Measurements from ENCODE around the gene EFNA2.
A peak's percentile ranks its signal among the peaks of the same experiment; 100 is the strongest.

EFNA2 gene

GRCh38 chr19:1260749-1261537 is 24.7 kb upstream of the EFNA2 start:
- peak; percentile 90 for DNase-seq

DNA sequence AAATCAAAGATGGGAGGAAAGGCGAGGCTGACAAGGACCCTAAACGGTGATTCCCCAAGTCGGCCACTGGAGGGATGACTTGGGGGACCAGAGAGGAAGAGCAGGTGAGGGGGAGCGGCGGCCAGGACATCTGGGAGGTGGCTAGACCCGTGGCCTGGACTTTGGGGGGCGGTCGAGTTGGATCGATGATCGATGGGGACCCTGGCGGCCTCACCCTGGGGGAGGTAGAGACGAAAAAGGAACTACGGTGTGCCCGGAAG is 24.2 kb upstream of the EFNA2 start:
- no peak for DNase-seq

GRCh38 chr19:1261798-1262622 is 23.7 kb upstream of the EFNA2 start:
- no peak for DNase-seq

DNA sequence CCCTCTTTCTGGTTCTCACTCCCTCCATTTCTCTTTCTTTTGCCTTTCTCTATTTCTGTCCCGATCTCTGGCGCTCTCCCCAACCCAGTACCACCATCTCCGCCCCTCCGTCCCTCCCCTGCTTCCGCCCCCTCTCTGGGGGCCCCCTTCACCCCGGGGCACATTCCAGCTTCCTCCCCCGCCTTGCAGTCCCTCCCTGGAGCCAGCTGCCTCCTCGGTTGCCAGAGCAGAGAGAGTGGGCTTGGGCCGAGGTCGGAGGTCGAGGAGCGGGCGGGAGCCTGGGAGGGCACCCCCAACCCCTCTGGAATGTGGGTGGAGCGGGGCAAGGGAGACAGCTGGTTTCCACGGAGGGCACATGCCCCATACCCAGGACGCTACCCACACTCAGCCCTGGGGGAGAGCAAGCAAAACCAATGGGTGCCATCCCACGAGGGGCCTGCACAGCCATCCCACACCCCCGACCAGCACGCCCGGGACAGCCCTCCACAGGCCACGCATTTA is 23.0 kb upstream of the EFNA2 start:
- DNase-seq: no peak

DNA sequence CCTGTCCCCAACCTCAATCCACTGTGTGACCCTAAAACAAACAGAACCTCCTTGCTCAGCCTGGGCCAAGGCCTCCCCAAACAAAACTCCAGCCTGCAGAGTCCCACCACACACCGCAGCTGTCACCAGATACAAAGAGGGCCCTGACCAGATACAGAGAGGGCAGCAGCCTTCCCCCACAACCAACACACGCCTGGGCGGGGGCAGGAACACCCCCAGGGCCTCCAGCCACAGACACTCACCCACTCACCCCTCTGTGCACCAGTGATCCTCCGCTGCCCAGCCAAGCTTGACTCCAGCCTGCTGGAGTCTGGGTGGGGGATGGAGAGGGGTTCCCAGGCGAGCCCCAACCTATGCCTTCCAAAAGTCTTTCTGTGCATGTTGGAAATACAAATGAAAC is 22.5 kb upstream of the EFNA2 start:
- DNase-seq: no peak

DNA sequence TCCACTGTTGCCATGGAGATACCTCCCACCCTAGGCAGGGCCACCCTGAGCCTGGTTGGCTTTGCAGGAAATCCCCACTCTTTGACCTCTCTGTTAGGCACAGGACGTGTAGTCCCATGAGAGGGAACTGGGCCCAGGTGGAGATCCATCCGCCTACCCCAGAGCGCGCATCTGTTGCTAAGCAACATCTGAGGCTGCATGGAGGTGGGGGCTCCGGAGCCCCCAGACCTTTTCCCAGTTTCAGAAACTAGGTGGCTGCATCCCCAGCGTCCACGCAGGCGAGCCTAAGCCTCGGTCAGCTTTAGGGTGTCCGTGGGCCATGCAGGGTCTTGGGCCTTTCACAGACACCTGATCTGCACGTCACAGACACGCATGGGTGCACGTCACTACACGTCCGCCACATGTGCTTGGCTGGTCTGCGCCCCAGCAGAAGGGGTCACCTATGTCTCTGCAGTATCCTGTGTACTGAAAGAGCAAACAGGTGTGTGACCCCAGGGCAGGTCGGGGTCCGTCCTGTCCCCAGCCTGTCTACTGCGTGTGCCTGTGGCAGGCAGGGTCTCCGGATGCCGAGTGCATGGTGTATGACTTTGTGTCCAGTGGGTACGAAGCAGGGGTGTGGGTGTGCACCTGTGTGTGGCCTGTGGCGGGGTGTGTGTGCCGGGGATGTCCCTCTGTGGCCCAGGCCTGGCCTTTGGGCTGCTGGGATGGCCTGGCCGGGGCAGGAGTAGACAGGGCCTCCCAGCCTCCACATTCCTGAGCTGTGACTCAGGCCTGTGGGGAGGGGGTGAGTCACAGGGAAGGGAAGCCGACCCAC is 20.7 kb upstream of the EFNA2 start:
- no peak for DNase-seq

- no peak for DNase-seq
Observed at GRCh38 chr19:1265615-1266128, 20.0 kb upstream of the EFNA2 start.

DNA sequence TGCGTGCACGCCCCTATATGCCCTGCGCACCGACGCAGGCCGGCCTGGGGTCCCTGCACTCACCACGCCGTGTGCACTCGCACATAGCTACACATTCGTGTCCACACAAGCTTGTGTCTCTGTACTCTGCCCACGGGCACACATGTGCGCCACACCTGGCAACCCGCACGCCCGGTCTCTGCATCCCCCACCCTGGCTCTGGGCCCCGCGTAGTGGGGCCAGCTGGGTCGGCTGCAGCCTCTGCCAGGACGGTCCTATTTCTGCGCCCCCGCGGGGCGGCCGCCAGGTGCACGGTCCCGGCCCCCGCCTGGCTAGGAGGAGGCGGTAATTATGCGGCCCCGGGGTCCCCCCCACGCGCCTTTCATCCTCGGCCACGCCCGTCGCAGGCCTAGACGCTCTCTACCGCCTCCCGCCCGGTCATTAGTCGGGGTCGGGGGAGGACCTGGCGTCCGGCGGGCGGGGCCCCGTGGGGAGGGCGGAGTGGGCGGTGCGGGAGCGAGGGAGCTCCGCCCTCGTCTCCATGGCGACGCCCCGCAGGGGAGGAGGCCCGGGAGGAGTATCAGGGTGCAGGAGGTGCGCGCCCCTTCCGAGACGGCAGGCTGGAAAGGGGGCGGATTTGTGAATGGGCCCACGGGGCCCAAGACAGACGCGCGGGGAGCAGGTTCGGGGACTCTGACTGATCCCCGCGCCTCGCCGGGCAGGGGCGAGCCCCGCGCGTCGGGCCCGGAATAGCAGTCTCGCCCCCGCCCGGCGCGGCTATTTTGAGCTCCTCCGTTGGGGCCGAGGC is 19.4 kb upstream of the EFNA2 start:
- DNase-seq: peak; percentile 88

DNA sequence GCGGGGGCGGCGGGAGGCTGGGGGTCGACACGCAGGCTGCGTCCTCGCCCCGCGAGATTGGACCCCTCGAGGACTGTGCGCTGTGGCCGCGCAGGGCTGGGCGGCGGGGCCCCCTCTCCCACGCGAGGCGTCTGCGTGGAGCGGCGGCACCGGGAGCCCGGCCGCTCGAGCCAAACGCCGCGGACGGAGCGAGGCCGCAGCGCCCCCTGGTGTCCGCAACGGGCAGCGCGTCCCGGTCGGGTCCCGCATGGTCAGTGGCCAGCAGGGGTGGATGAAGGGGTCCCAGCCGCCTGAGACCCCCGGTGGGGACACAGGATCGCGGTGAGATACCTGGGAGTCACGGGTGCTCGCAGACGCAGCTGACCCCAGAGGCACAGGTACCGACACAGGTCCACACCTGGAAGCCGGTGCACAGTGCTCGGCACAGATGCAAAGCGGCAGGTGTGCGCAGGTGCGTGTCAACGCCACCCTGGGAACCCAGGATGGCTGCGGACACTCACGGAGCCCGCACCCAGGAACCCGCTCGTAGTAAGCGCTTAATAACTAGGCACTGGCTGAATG is 18.7 kb upstream of the EFNA2 start:
- no peak for DNase-seq

GRCh38 chr19:1267477-1268225 is 18.0 kb upstream of the EFNA2 start:
- DNase-seq: peak; percentile 28

DNA sequence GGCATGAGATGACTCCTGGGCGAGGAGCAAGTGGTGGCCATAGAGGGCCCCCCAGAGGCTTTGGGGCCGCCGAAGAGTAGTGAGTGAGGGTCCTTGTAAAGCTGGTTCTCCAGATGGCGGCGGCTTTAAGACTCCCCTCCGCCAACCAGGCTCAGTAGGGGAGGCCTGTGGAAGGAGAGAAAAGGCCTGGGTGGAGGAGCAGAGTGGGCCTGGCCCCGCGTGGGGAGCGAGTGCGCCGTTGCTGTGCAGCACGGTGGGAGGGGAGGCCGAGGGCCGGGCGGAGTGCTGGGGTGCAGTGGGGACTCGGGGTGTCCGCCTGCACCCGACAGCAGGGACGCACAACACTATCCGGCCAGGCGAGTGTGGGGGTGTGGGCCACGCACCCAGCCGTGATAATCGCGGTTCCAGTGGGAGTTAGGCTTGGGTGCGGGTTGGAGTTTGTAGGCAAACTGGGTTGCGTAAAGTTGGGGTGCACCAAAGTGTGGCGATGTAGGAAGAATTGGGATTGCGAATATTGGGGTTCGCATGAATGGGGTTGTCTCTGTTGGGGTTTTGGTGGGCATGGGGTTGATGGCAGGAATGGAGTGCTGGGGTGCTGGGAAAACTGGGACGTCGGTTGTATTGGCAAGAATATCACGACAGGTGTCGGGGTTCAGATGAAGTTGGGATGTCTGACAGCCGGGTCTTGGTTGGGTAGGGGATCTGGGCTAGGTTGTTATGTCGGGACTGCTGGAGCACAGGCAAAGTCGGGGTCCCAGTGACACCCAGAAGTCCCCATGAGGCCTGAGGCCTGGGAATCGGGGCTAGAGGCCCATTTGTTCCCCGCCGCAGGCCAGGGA is 17.2 kb upstream of the EFNA2 start:
- DNase-seq: no peak

- DNase-seq: peak; percentile 98
Observed at GRCh38 chr19:1269065-1269477, 16.6 kb upstream of the EFNA2 start, which contains the start of gene CIRBP. CIRBP (plus strand) TSS chr19:1269332; CDS start chr19:1270934, 1,602 bp downstream.

DNA sequence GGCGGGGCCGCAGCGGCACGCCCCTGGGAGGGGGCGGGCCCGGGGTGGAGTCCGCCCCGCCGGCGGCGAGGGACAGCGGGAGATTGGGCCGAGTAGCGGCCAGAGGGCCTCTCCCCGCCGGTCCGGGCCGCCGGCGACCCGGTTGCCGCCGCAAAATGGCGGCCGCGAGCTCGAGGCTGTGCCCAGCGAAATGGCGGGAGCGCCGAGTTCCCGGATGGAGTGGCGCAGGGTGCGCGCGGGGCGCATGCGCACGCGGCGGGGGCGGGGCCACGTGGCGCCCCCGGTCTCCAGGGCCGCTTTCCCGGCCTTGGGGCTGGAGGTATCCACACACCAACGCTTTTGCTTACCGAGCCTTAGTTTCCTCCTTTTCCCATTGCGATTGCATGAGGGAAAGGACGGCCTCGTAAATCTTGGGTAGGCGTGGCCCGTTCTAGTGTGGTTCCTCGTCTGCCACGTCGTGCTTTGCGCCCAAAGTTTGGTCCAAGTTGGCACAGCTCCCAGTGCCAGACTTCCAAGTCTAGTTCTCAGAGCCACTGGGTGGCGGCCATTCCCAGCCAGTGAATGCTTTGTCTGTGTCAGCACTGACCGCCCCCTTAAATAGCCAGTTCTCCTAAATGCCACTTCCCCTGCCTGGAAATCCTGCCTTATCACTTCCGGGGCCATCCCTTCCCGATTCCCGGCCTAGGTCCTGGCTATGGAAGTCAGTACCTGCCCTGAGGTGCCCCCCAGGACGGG is 16.0 kb upstream of the EFNA2 start:
- DNase-seq: peak; percentile 72

DNA sequence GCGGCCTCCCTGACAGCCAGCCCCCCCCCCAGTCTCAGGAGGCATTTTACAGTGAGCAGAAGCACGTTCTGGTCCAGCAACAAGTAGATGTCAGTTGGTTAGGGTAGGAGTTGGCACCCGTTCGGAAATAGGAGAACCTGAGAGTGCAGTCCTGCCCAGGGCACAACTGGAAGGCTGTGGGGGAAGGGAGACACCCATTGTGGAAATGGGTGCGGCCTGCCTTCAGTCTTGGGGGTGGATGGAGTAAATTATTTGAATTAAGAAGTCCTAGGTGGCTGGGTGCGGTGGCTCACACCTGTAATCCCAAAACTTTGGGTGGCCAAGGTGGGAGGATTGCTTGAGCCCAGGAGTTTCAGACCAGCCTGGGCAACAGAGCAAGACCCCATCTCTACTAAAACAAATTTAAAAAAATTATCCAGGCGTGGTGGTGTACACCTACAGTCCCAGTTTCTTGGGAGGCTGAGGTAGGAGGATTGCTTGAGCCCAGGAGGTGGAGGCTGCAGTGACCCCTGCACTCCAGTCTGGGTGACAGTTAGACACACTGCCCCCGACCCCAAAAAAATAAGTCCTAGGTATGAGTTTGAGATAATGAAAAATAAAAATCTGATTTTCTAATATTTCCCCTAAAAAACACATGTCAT is 15.3 kb upstream of the EFNA2 start:
- DNase-seq: no peak

DNA sequence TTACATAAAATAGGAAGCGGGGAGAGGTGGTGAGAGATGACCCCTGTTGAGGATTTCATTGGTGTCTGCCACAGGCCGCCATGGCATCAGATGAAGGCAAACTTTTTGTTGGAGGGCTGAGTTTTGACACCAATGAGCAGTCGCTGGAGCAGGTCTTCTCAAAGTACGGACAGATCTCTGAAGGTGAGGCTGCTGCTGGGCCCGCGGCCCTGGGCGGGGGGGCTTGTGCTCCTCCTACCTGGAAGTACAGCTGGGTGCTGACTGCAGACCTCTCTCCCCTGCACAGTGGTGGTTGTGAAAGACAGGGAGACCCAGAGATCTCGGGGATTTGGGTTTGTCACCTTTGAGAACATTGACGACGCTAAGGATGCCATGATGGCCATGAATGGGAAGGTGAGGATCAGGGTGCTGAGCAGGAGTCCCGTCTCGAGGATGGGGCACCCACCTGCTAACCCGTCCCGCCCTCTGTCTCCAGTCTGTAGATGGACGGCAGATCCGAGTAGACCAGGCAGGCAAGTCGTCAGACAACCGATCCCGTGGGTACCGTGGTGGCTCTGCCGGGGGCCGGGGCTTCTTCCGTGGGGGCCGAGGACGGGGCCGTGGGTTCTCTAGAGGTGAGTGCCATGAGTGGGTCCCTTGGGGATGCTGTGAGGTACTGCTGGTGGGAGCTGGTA is 14.7 kb upstream of the EFNA2 start:
- DNase-seq: no peak

- no peak for DNase-seq
Observed at GRCh38 chr19:1271528-1272422, 13.9 kb upstream of the EFNA2 start.

All from NCI-H146 (cell line).